BLaER1 treated with 17β-estradiol and CSF1 and Interleukin-3, amounts not matched to agents 10 nM and 100 nM (cell line): ENCODE data around the gene DACT3.
"Not testable (repeated sequence)": the region's sequence is repeated elsewhere in the genome, so short reads cannot be mapped to it uniquely, and the experiment has no call there.

Experiments
- H3K27ac ChIP-seq, 11 experiments: shearing (Covaris generic); formaldehyde crosslinking; 2 replicates each; pipeline ENCODE4 v1.8.1; 2022
- H3K27me3 ChIP-seq, 11 experiments: shearing (Covaris generic); formaldehyde crosslinking; 2 replicates each; pipeline ENCODE4 v1.8.1; 2022
- H3K36me3 ChIP-seq, 11 experiments: shearing (Covaris generic); formaldehyde crosslinking; 2 replicates each; pipeline ENCODE4 v1.8.1; 2022
- H3K4me1 ChIP-seq, 10 experiments: shearing (Covaris generic); formaldehyde crosslinking; 2 replicates each; pipeline ENCODE4 v1.8.1; 2022
- H3K4me2 ChIP-seq, 11 experiments: shearing (Covaris generic); formaldehyde crosslinking; 2 replicates each; pipeline ENCODE4 v1.8.1; 2022
- H3K4me3 ChIP-seq, 10 experiments: shearing (Covaris generic); formaldehyde crosslinking; 2 replicates each; pipeline ENCODE4 v1.8.1; 2022
- H3K9ac ChIP-seq, 11 experiments: shearing (Covaris generic); formaldehyde crosslinking; 2 replicates each; pipeline ENCODE4 v1.8.1; 2022
- H3K9me3 ChIP-seq, 11 experiments: shearing (Covaris generic); formaldehyde crosslinking; replicated peaks in 1 of 11; 2 replicates each; pipeline ENCODE4 v1.8.1; 2022
- H4K20me1 ChIP-seq, 11 experiments: shearing (Covaris generic); formaldehyde crosslinking; 2 replicates each; pipeline ENCODE4 v1.8.1; 2022
- Cebpa-rat ChIP-seq, 11 experiments: shearing (Covaris generic); IDR thresholded peaks; 2 replicates each; pipeline ENCODE4 v1.8.1; 2022

Gene DACT3

GRCh38 chr19:46631481-46631880 lies 29.5 kb downstream of the DACT3 start:
- no peak for TF ChIP-seq Cebpa-rat (IDR thresholded peaks at IDR 0.05)
- peaks cover 18 to 41% (median 29%) of the 10 kb centered on the region in 11 experiments for H3K27me3 ChIP-seq
- H3K9me3 ChIP-seq: no peaks in the 10 kb centered on the region
- no peak overlapping the region for H3K4me3 ChIP-seq
- H3K4me1 ChIP-seq: peaks cover 51 to 72% (median 59%) of the 10 kb centered on the region in 10 experiments
- H3K36me3 ChIP-seq: no peaks in the 10 kb centered on the region
- H4K20me1 ChIP-seq: peaks cover 0 to 4% (median 0%) of the 10 kb centered on the region in 11 experiments; a peak in 2 of 22 replicates
- no peak overlapping the region for H3K27ac ChIP-seq
- H3K4me2 ChIP-seq: peak overlapping the region in 9 of 11 experiments; percentile 4 to 79 (median 46); a peak in 13 of 22 replicates
- H3K9ac ChIP-seq: no peak overlapping the region

- Histone ChIP-seq H3K4me3 (no peak overlapping the region), H3K4me1 (peaks cover 56 to 76% (median 63%) of the 10 kb centered on the region in 10 experiments), H3K27ac (no peak overlapping the region), H3K9ac (no peak overlapping the region), H3K4me2 (peak overlapping the region in 10 of 11 experiments; percentile 7 to 79 (median 45); a peak in 16 of 22 replicates), H3K9me3 (no peaks in the 10 kb centered on the region), H3K36me3 (no peaks in the 10 kb centered on the region), H4K20me1 (peaks cover 0 to 4% (median 0%) of the 10 kb centered on the region in 11 experiments; a peak in 2 of 22 replicates), H3K27me3 (peaks cover 10 to 34% (median 21%) of the 10 kb centered on the region in 11 experiments)
- TF ChIP-seq Cebpa-rat (IDR thresholded peaks at IDR 0.05): no peak
Measured at GRCh38 chr19:46630586-46631205, 30.3 kb downstream of the DACT3 start.

GRCh38 chr19:46629546-46630025 lies 31.4 kb downstream of the DACT3 start:
- Histone ChIP-seq H3K9ac (peak overlapping the region in 1 of 11 experiments; percentile 19; a peak in 2 of 22 replicates), H3K36me3 (no peaks in the 10 kb centered on the region), H3K9me3 (no peaks in the 10 kb centered on the region), H4K20me1 (no peaks in the 10 kb centered on the region), H3K27ac (no peak overlapping the region), H3K4me1 (peaks cover 61 to 80% (median 68%) of the 10 kb centered on the region in 10 experiments), H3K4me2 (peak overlapping the region in 8 of 11 experiments; percentile 3 to 57 (median 17); a peak in 9 of 22 replicates), H3K27me3 (peaks cover 2 to 26% (median 13%) of the 10 kb centered on the region in 11 experiments), H3K4me3 (no peak overlapping the region)
- no peak for TF ChIP-seq Cebpa-rat (IDR thresholded peaks at IDR 0.05)

GRCh38 chr19:46628970-46629369 lies 32.0 kb downstream of the DACT3 start:
- H3K27me3 ChIP-seq: peaks cover 0 to 23% (median 10%) of the 10 kb centered on the region in 11 experiments; a peak in 10 of 22 replicates
- not testable (repeated sequence) for H3K9me3 ChIP-seq, H3K9ac ChIP-seq, H4K20me1 ChIP-seq, H3K27ac ChIP-seq, H3K36me3 ChIP-seq, H3K4me3 ChIP-seq
- peak overlapping the region in 6 of 11 experiments; percentile 3 to 44 (median 16); a peak in 5 of 22 replicates for H3K4me2 ChIP-seq
- H3K4me1 ChIP-seq: peaks cover 64 to 84% (median 72%) of the 10 kb centered on the region in 10 experiments

GRCh38 chr19:46626446-46626845 lies 34.5 kb downstream of the DACT3 start:
- TF ChIP-seq Cebpa-rat (IDR thresholded peaks at IDR 0.05): no peak
- H3K27me3 ChIP-seq: peaks cover 0 to 6% (median 0%) of the 10 kb centered on the region in 11 experiments; a peak in 1 of 22 replicates
- H4K20me1 ChIP-seq: 0 out of 22 replicates have a peak, but pooled peaks cover 0 to 6% (median 0%) of the 10 kb centered on the region in 11 experiments
- peak overlapping the region in 10 of 11 experiments; percentile 46 to 79 (median 72); a peak in 18 of 22 replicates for H3K27ac ChIP-seq
- no peaks in the 10 kb centered on the region for H3K9me3 ChIP-seq
- H3K4me3 ChIP-seq: peak overlapping the region in 1 of 10 experiments; percentile 4; a peak in 1 of 20 replicates
- peak overlapping the region in 9 of 11 experiments; percentile 8 to 73 (median 63); a peak in 14 of 22 replicates for H3K9ac ChIP-seq
- H3K36me3 ChIP-seq: peaks cover 0 to 7% (median 0%) of the 10 kb centered on the region in 11 experiments; a peak in 3 of 22 replicates
- peak overlapping the region; percentile 79 to 100 (median 89) for H3K4me2 ChIP-seq
- peaks cover 73 to 95% (median 82%) of the 10 kb centered on the region in 10 experiments for H3K4me1 ChIP-seq

GRCh38 chr19:46625731-46626130 lies 35.3 kb downstream of the DACT3 start:
- Histone ChIP-seq H3K9me3 (no peaks in the 10 kb centered on the region), H4K20me1 (0 out of 22 replicates have a peak, but pooled peaks cover 0 to 6% (median 0%) of the 10 kb centered on the region in 11 experiments), H3K4me3 (peak overlapping the region in 1 of 10 experiments; percentile 68; a peak in 1 of 20 replicates), H3K4me2 (peak overlapping the region; percentile 79 to 100 (median 89)), H3K27me3 (no peaks in the 10 kb centered on the region), H3K36me3 (peaks cover 0 to 14% (median 0%) of the 10 kb centered on the region in 11 experiments; a peak in 4 of 22 replicates), H3K9ac (peak overlapping the region in 8 of 11 experiments; percentile 31 to 73 (median 66); a peak in 12 of 22 replicates), H3K4me1 (peaks cover 74 to 95% (median 82%) of the 10 kb centered on the region in 10 experiments), H3K27ac (peak overlapping the region; percentile 46 to 79 (median 71); a peak in 20 of 22 replicates)
- no peak for TF ChIP-seq Cebpa-rat (IDR thresholded peaks at IDR 0.05)

- Histone ChIP-seq H3K36me3 (peaks cover 0 to 16% (median 0%) of the 10 kb centered on the region in 11 experiments; a peak in 4 of 22 replicates), H3K9me3 (no peaks in the 10 kb centered on the region), H3K4me2 (peak within 1 kb of the TSS; percentile 79 to 100 (median 89)), H3K4me3 (peak within 1 kb of the TSS in 8 of 10 experiments; percentile 43 to 68 (median 52); a peak in 15 of 20 replicates), H4K20me1 (0 out of 22 replicates have a peak, but pooled peaks cover 0 to 6% (median 0%) of the 10 kb centered on the region in 11 experiments), H3K4me1 (peaks cover 78 to 96% (median 85%) of the 10 kb centered on the region in 10 experiments), H3K27me3 (no peaks in the 10 kb centered on the region), H3K9ac (peak within 1 kb of the TSS in 10 of 11 experiments; percentile 9 to 77 (median 68); a peak in 19 of 22 replicates), H3K27ac (peak within 1 kb of the TSS; percentile 46 to 79 (median 71); a peak in 20 of 22 replicates)
- TF ChIP-seq Cebpa-rat (IDR thresholded peaks at IDR 0.05): no peak
Measured at GRCh38 chr19:46624958-46625661, 35.9 kb downstream of the DACT3 start, which contains the start of gene PTGIR. PTGIR (minus strand) TSS chr19:46625089; CDS start chr19:46624225, 864 bp downstream.

- Histone ChIP-seq H3K4me1 (peaks cover 81 to 97% (median 89%) of the 10 kb centered on the region in 10 experiments), H3K36me3 (peaks cover 0 to 16% (median 0%) of the 10 kb centered on the region in 11 experiments; a peak in 4 of 22 replicates), H3K9me3 (no peaks in the 10 kb centered on the region), H3K4me2 (peak overlapping the region; percentile 79 to 100 (median 89)), H4K20me1 (0 out of 22 replicates have a peak, but pooled peaks cover 0 to 6% (median 0%) of the 10 kb centered on the region in 11 experiments), H3K27me3 (no peaks in the 10 kb centered on the region), H3K27ac (peak overlapping the region in 10 of 11 experiments; percentile 6 to 79 (median 66); a peak in 17 of 22 replicates), H3K9ac (peak overlapping the region in 10 of 11 experiments; percentile 9 to 77 (median 68); a peak in 18 of 22 replicates), H3K4me3 (peak overlapping the region in 7 of 10 experiments; percentile 43 to 68 (median 53); a peak in 14 of 20 replicates)
- TF ChIP-seq Cebpa-rat (IDR thresholded peaks at IDR 0.05): no peak
Measured at GRCh38 chr19:46623915-46624502, 37.0 kb downstream of the DACT3 start.
